Lung (tissue), 12 donors: ENCODE data around the gene SMAD6. TPM values are rescaled to one million over a fixed set of nuclear protein-coding genes. Genes with fewer than 3 reads are reported as not detected.

Experiments used
- ATAC-seq: fragments of 200-7000 bp; cut with Tn5 transposase; one replicate; pipeline ENCODE4 v1.9.1; 2020; ENCODE audit warnings: moderate number of reproducible peaks; ENCODE audit not compliant: insufficient read depth, low FRiP score
- DNase-seq, 3 donors: peaks; one replicate each; pipeline ENCODE4 v3.0.0-alpha.2; 2013 to 2017
- H3K27ac ChIP-seq, 2 donors: one replicate each; pipeline ENCODE4 v1.5.1; 2013; ENCODE audit warnings: mild to moderate bottlenecking in 2 of 2, moderate library complexity in 2 of 2, control low read depth in 1 of 2, inconsistent platforms in 1 of 2, low read depth in 1 of 2, low read length in 1 of 2
- H3K27me3 ChIP-seq, 3 donors: one replicate each; pipeline ENCODE4 v1.5.1; 2013; ENCODE audit warnings: low read length in 2 of 3; ENCODE audit not compliant: control insufficient read depth in 3 of 3, insufficient read depth in 3 of 3
- H3K36me3 ChIP-seq, 4 donors: one replicate each; pipeline ENCODE4 v1.5.1; 2013; ENCODE audit warnings: low read length in 4 of 4, mild to moderate bottlenecking in 1 of 4, moderate library complexity in 1 of 4; ENCODE audit not compliant: control insufficient read depth in 4 of 4, insufficient read depth in 4 of 4
- H3K4me1 ChIP-seq, 5 donors: one replicate each; pipeline ENCODE4 v1.5.1; 2013; ENCODE audit warnings: low read length in 5 of 5, mild to moderate bottlenecking in 2 of 5, moderate library complexity in 1 of 5; ENCODE audit not compliant: control insufficient read depth in 5 of 5, insufficient read depth in 5 of 5
- H3K4me3 ChIP-seq: one replicate; pipeline ENCODE4 v1.5.1; 2013; ENCODE audit warnings: mild to moderate bottlenecking, control low read depth, moderate library complexity
- H3K9ac ChIP-seq, 2 donors: one replicate each; pipeline ENCODE4 v1.5.1; 2013; ENCODE audit warnings: low read length in 2 of 2, control low read depth in 1 of 2; ENCODE audit not compliant: insufficient read depth in 1 of 2
- H3K9me3 ChIP-seq, 4 donors: one replicate each; pipeline ENCODE4 v1.5.1; 2013; ENCODE audit warnings: low read length in 3 of 4, mild to moderate bottlenecking in 1 of 4, moderate library complexity in 1 of 4; ENCODE audit not compliant: control insufficient read depth in 4 of 4, insufficient read depth in 3 of 4
- WGBS, 2 donors: extraction: QIAGEN DNeasy Blood & Tissue Kit; methylation state at CpG; one replicate each; pipeline ENCODE4 v1.1.7; 2013; 5-methylcytosine and 5-hydroxymethylcytosine counted together
- polyA plus RNA-seq, 2 donors: library from polyadenylated mRNA; stranded (reverse); fragments of 200-250 nt; gene quantifications; one replicate each; pipeline ENCODE4 v1.2.1, GENCODE V29; 2013
- total RNA-seq, 2 donors: library from RNA; depleted of rRNA in 1 of 2; stranded (reverse); fragments of >200 nt in 1 of 2; gene quantifications; one replicate each; pipeline ENCODE4 v1.2.1, GENCODE V29; 2014 to 2021
- TF ChIP-seq, protein P1 (sequence below): IDR thresholded peaks from 2 replicates; pipeline ENCODE4 v1.5.1; 2012; ENCODE audit warnings: mild to moderate bottlenecking; ENCODE audit errors: control extremely low read depth, extremely low read depth
- donor health status: control.
- donor health status: control.
- donor health status: Bipolar disorder and iron deficiency.
- donor health status: healthy.
- donor health status: DM: yes; HTN: yes; CAD: no.

Gene SMAD6
- total and polyA plus RNA-seq, 4 donors = 24.2 to 67.9 (median 59.1) TPM

GRCh38 chr15:66796343-66796742 lies 94.3 kb downstream of the SMAD6 start:
- Histone ChIP-seq H3K9ac (no peak overlapping the region), H3K4me1 (no peaks in the 10 kb centered on the region), H3K36me3 (no peaks in the 10 kb centered on the region), H3K27me3 (no peaks in the 10 kb centered on the region), H3K9me3 (no peaks in the 10 kb centered on the region), H3K4me3 (no peak overlapping the region), H3K27ac (no peak overlapping the region)
- ATAC-seq = no peak
- TF ChIP-seq, protein P1, sequence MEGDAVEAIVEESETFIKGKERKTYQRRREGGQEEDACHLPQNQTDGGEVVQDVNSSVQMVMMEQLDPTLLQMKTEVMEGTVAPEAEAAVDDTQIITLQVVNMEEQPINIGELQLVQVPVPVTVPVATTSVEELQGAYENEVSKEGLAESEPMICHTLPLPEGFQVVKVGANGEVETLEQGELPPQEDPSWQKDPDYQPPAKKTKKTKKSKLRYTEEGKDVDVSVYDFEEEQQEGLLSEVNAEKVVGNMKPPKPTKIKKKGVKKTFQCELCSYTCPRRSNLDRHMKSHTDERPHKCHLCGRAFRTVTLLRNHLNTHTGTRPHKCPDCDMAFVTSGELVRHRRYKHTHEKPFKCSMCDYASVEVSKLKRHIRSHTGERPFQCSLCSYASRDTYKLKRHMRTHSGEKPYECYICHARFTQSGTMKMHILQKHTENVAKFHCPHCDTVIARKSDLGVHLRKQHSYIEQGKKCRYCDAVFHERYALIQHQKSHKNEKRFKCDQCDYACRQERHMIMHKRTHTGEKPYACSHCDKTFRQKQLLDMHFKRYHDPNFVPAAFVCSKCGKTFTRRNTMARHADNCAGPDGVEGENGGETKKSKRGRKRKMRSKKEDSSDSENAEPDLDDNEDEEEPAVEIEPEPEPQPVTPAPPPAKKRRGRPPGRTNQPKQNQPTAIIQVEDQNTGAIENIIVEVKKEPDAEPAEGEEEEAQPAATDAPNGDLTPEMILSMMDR = no peak
- no peak for DNase-seq
- 93 to 97% methylated on average over 1 of the region's 1 CpG for WGBS, 2 donors

DNA sequence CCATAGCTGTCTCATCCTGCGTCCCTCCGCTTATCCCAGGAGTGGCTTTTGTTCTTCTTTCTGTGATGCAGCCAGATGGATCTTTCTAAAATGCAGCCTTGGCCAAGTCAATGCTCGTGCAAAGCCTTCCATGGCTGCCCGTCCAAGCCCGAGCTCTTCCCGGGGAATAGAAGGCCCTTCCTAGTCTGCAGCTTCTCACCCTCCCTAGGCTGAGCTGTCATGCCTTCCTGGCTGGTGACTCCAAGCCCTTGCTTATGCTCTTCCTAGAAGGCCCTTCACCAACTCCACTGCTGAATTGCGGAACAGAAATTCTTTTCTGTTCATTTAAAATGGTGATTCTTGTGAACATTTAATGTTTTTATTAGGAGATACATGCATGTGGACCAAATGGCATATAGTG lies 95.9 kb downstream of the SMAD6 start:
- TF ChIP-seq, protein P1 = no peak
- Histone ChIP-seq H3K27ac (no peak overlapping the region), H3K27me3 (no peaks in the 10 kb centered on the region), H3K9me3 (no peaks in the 10 kb centered on the region), H3K36me3 (no peaks in the 10 kb centered on the region), H3K9ac (no peak overlapping the region), H3K4me3 (no peak overlapping the region), H3K4me1 (peaks cover 4 to 13% (median 8%) of the 10 kb centered on the region in 5 donors)
- WGBS, 2 donors = 88 to 89% methylated on average over 7 of the region's 7 CpGs
- ATAC-seq (no peak), DNase-seq (no peak)

DNA sequence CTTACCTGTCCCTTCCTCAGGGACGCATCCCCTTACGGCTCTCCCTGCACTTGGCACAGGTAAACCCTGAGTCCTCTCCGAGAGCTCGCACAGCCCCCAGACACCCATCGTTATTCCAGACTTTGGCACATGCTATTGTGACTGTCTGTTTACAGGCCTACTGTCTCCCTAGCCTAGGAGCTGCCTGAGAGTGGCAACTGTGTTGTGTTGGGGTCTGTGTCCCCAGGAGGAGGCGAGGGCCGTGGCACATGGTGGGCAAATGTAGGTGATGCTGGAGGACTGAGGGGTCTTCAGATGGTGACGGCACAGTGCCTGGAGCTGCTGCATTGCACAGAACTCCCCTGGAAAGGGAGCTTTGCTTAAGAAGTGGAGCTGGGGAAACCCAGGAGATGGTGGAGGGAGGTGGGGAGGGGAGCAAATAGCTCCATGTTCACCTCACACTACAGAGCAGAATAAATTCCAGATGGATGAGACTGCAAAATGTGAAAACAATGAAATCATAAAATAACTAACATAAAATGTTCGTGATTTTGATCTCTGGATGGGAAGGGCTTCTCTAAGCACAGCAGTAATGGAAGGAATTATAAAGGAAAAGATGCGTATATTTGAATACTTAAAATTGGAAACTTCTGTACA lies 96.5 kb downstream of the SMAD6 start:
- Histone ChIP-seq H3K4me3 (no peak overlapping the region), H3K27me3 (no peaks in the 10 kb centered on the region), H3K36me3 (no peaks in the 10 kb centered on the region), H3K9me3 (no peaks in the 10 kb centered on the region), H3K4me1 (peaks cover 7 to 19% (median 11%) of the 10 kb centered on the region in 5 donors), H3K9ac (no peak overlapping the region), H3K27ac (no peak overlapping the region)
- TF ChIP-seq, protein P1 = no peak
- WGBS, 2 donors = 92 to 93% methylated on average over 10 of the region's 10 CpGs
- DNase-seq (no peak), ATAC-seq (no peak)

DNA sequence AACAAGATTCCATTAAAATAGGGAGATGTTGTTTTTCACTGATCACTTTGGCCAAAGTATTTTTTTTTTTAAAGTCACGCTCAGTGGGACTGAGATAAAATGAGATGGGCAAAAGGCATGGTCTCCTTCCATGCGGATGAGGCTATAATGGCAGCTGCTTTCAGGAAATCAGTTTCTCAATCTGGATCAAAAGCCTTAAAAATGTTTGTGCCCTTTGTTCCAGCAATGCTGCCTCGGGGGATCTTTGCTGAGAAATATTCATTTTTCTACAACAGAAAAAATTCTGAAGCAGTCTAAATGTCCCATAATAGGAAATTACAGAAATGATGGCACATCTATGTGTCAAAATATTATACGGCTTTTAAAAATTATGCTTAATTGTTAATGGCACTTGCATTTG lies 97.2 kb downstream of the SMAD6 start:
- H3K4me3 ChIP-seq = no peak overlapping the region
- H3K27ac ChIP-seq = no peak overlapping the region
- ATAC-seq (no peak), DNase-seq (no peak)
- TF ChIP-seq, protein P1 = no peak
- no peaks in the 10 kb centered on the region for H3K9me3 ChIP-seq
- 83 to 96% methylated on average over 4 of the region's 4 CpGs for WGBS, 2 donors
- H3K9ac ChIP-seq = no peak overlapping the region
- no peaks in the 10 kb centered on the region for H3K36me3 ChIP-seq
- H3K4me1 ChIP-seq = peaks cover 9 to 25% (median 16%) of the 10 kb centered on the region in 5 donors
- no peaks in the 10 kb centered on the region for H3K27me3 ChIP-seq
